Calu3 (cell line): ENCODE data around the gene HDAC4. TPM values are rescaled to one million over a fixed set of nuclear protein-coding genes. Genes with fewer than 3 reads are reported as not detected.
"Not testable (repeated sequence)": the region's sequence is repeated elsewhere in the genome, so short reads cannot be mapped to it uniquely, and the experiment has no call there.

ENCODE experiments used
- BruUV-seq: library from RNA; stranded (reverse); fragments of 400-500 nt; replicated peaks from 2 replicates; lab custom pipeline; 2021; lab: Mats Ljungman, UMichigan
- CTCF ChIA-PET: fragments of 300-600 bp; sonication (Branson Sonifier 250); formaldehyde crosslinking; loops from one replicate; lab custom pipeline; 2022; ENCODE audit warnings: antibody characterized with exemption; lab: Charles Lee
- DNase-seq: peaks from one replicate; pipeline ENCODE4 v3.0.0; 2022
- H3K27ac Mint-ChIP-seq: one replicate; pipeline ENCODE4 v1.8.0; 2022; ENCODE audit warnings: mixed read lengths; ENCODE audit not compliant: unreplicated experiment
- H3K27me3 Mint-ChIP-seq: one replicate; pipeline ENCODE4 v1.8.0; 2022; ENCODE audit warnings: mixed read lengths; ENCODE audit not compliant: unreplicated experiment
- H3K36me3 Mint-ChIP-seq: one replicate; pipeline ENCODE4 v1.8.0; 2022; ENCODE audit warnings: mild to moderate bottlenecking, moderate library complexity, mixed read lengths; ENCODE audit not compliant: insufficient read depth, unreplicated experiment
- H3K4me1 Mint-ChIP-seq: one replicate; pipeline ENCODE4 v1.8.0; 2022; ENCODE audit warnings: mild to moderate bottlenecking, low read depth, mixed read lengths; ENCODE audit not compliant: unreplicated experiment
- H3K4me3 Mint-ChIP-seq: one replicate; pipeline ENCODE4 v1.8.0; 2022; ENCODE audit warnings: mild to moderate bottlenecking, low read depth, moderate library complexity, mixed read lengths; ENCODE audit not compliant: unreplicated experiment
- H3K9me3 Mint-ChIP-seq: one replicate; pipeline ENCODE4 v1.8.0; 2022; ENCODE audit warnings: low read depth, mixed read lengths; ENCODE audit not compliant: unreplicated experiment
- CTCF ChIP-seq: fragments of 200-600 bp; IDR thresholded peaks from one replicate; pipeline ENCODE4 v1.8.0; 2022; ENCODE audit warnings: antibody characterized with exemption; ENCODE audit not compliant: unreplicated experiment
- intact Hi-C: fragments of 100-400 bp; cut with micrococcal nuclease; formaldehyde crosslinking; loops from one replicate; pipeline ENCODE4 v1.10.0; 2022; ENCODE audit not compliant: unreplicated experiment
- total RNA-seq: library from RNA; stranded (reverse); gene quantifications from 2 replicates; pipeline ENCODE4 v1.2.3, GENCODE V29; 2022

The HDAC4 gene
- total RNA-seq, 1 experiment from 2014 or later, result 39.6 TPM

- Mint-ChIP-seq H3K9me3 (no peaks in the 10 kb centered on the region), H3K4me3 (no peak overlapping the region), H3K4me1 (no peaks in the 10 kb centered on the region), H3K36me3 (peaks cover 3% of the 10 kb centered on the region), H3K27me3 (peaks cover 54% of the 10 kb centered on the region), H3K27ac (no peak overlapping the region)
- DNase-seq, result no peak
- CTCF ChIA-PET, result no interaction called here
- intact Hi-C loops, result loop anchor here (10.0 kb wide), 1 partner anchor 846 kb away; no protein-coding TSS in a partner anchor
- no TSS peak for BruUV-seq
- no peak for TF ChIP-seq CTCF
These were observed 361.9 kb downstream of the HDAC4 start for GRCh38 chr2:239038773-239039478.

- H3K4me3 Mint-ChIP-seq, DNase-seq, CTCF ChIA-PET, H3K4me1 Mint-ChIP-seq, H3K27ac Mint-ChIP-seq, H3K36me3 Mint-ChIP-seq, H3K9me3 Mint-ChIP-seq, BruUV-seq: not testable (repeated sequence)
- intact Hi-C loops, result loop anchor here (10.0 kb wide), 1 partner anchor 847 kb away; no protein-coding TSS in a partner anchor
- H3K27me3 Mint-ChIP-seq, result peaks cover 49% of the 10 kb centered on the region
These were observed 362.5 kb downstream of the HDAC4 start for GRCh38 chr2:239038284-239038683.

DNA sequence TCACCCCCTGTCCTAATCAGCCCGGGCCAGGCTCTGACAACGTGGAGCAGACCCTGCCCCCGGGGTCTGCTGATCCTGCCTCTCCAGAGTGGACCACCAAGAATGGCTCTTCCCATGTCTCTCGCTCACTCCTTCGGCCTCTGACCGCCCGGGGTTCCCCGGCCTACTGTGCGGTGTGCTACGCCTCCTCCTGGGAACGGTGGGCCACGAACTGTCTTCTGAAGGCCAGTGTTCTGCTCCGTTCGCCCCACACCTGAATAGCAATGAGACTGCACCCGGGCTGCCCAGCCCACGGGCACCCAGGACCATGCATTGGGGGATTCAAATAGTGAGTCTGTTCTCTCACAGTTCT, 363.3 kb downstream of the HDAC4 start:
- intact Hi-C loops, result loop anchor here (10.0 kb wide), 1 partner anchor 847 kb away; no protein-coding TSS in a partner anchor
- H3K4me3 Mint-ChIP-seq, result no peak overlapping the region
- no TSS peak for BruUV-seq
- CTCF ChIA-PET, result no interaction called here
- TF ChIP-seq CTCF, result no peak
- H3K4me1 Mint-ChIP-seq, result no peaks in the 10 kb centered on the region
- peaks cover 3% of the 10 kb centered on the region for H3K36me3 Mint-ChIP-seq
- no peaks in the 10 kb centered on the region for H3K9me3 Mint-ChIP-seq
- no peak for DNase-seq
- peaks cover 46% of the 10 kb centered on the region for H3K27me3 Mint-ChIP-seq
- no peak overlapping the region for H3K27ac Mint-ChIP-seq

DNA sequence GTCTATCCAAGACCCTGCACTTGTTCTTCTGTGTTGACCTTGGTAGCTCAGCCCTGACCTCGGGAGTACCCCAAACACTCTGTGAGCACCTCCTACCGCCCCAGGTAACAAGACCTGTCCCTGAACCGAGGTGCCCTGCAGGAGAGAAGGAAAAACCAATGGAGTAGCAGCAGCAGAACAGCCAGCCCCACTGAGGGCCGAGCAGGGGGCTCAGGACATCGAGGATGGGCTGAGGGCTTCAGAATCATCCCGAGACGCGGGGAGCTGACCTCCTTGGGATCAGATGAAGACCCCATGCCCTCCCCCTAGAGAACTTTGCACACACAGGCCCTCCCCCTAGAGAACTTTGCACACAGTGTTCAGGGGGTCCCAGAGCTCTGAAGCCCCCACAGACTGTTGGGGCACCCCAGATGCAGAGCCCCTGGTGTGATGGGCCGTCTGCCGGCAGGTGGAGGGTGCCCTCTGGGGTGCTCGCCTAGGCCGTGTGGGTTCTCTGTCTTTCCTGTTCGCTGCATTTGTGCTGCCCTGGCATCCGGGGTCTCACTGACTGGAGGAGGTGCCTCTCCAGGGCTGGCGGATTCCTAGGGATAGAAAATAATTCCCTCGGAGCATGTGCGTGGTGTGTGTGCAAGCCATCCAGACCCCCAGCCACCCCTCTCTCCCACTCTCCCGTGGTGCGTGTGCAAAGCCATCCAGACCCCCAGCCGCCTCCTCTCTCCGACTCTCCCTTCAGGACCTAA, 363.8 kb downstream of the HDAC4 start:
- DNase-seq, result no peak
- Mint-ChIP-seq H3K36me3 (peaks cover 3% of the 10 kb centered on the region), H3K9me3 (no peaks in the 10 kb centered on the region), H3K27me3 (peaks cover 49% of the 10 kb centered on the region), H3K27ac (no peak overlapping the region), H3K4me1 (no peaks in the 10 kb centered on the region), H3K4me3 (no peak overlapping the region)
- intact Hi-C loops, result loop anchor here (10.0 kb wide), 1 partner anchor 848 kb away; no protein-coding TSS in a partner anchor
- BruUV-seq, result no TSS peak
- TF ChIP-seq CTCF, result no peak
- CTCF ChIA-PET, result no interaction called here
